ENCODE data around the gene RTL1.
A peak's percentile ranks its signal among the peaks of the same experiment; 100 is the strongest.

DNA sequence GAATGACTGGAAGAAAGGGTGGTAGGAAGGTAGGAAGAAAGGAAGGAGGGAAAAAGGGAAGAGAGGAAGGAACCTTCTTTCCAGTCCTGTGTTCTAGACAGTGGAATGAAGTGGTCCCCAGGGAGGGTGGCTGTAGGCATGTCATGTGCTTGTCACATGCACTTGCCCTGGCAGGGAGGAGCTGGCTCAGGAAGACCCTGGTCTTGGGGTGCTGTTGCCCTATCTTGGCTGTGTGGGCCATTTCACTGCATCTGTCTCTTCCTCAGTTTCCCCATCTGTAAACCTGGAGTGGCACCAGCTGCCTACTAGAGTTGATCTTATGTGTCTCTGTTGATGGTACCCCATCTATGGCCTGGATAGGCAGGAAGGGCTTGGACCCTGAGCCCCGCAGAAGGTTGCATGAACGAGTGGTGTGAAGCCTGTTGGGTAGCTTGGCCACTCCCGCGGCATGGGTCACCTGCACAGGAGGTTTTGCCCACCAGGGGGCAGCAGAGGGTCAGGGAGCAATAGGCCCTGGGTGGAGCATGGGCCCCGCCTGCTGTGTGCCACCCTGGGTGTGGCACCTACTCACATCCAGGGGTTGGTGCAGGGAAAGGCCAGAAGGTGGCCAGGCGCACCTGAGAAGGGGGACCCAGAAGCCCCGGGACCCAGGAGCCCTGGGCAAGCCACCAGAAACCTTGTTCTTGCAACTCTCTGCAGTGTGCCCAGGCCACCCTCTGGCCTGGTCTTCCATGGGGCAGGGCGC lies 52.5 kb downstream of the RTL1 start:
- TF ChIP-seq CTCF (conservative IDR thresholded peaks at IDR 0.05 in 1 of 2, IDR thresholded peaks at IDR 0.05 in 1 of 2; ENCODE audit: low read depth in 1 of 2, low read length in 2 of 2) (peak; percentile 40 to 60), EZH2 (IDR thresholded peaks at IDR 0.05; ENCODE audit: low read length, missing control alignments) (no peak)

All from fibroblast of lung (primary cell).